Stimulated activated CD8-positive, alpha-beta memory T cell treated with anti-CD3 and anti-CD28 coated beads, Interleukin-15, amount 100 ng/mL, for 48 hours (primary cell): ENCODE results near the gene VRK3.

Experiments used
- DNase-seq, 2 donors: peaks; one replicate each; pipeline ENCODE4 v3.0.0-alpha.2; 2020; ENCODE audit warnings: low read depth in 2 of 2

Gene VRK3

GRCh38 chr19:49930483-49931011, 94.6 kb downstream of the VRK3 start:
- no peak for DNase-seq

GRCh38 chr19:49929611-49930482, 95.3 kb downstream of the VRK3 start:
- DNase-seq: peak; percentile 86

DNA sequence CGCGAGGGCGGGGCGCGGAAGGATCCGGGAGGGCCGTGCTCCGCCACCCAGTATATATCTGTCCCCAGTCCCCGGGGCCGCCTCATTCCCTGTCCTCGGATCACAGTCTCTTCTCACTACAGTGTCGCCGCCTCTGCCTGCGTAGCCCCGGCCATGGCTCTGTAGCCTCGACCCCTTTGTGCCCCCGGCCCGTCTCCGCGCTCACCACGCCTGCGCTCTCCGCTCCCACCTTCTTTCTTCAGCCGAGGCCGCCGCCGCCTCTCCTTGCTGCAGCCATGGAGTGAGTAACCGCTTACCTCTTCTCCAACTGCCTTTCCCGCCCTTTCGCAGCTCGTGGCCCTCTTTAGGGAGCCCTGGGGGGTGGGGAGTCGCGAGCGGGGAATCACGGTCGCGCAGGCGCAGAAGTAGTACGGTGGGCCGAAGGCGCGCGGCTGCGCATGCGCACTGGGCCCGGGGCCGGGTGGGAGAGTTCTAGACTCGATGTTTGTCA, 96.0 kb downstream of the VRK3 start, which contains the start of the genes ATF5 and NUP62:
TSS of gene ATF5 (plus strand) at position 85 of the 490 bp plus-strand sequence. CDS start 1,646 bp downstream, outside the sequence.
TSS of gene NUP62 (minus strand) at position 384 of the 490 bp plus-strand sequence. CDS start 19,697 bp downstream, outside the sequence.
- peak; percentile 87 to 89 for DNase-seq

DNA sequence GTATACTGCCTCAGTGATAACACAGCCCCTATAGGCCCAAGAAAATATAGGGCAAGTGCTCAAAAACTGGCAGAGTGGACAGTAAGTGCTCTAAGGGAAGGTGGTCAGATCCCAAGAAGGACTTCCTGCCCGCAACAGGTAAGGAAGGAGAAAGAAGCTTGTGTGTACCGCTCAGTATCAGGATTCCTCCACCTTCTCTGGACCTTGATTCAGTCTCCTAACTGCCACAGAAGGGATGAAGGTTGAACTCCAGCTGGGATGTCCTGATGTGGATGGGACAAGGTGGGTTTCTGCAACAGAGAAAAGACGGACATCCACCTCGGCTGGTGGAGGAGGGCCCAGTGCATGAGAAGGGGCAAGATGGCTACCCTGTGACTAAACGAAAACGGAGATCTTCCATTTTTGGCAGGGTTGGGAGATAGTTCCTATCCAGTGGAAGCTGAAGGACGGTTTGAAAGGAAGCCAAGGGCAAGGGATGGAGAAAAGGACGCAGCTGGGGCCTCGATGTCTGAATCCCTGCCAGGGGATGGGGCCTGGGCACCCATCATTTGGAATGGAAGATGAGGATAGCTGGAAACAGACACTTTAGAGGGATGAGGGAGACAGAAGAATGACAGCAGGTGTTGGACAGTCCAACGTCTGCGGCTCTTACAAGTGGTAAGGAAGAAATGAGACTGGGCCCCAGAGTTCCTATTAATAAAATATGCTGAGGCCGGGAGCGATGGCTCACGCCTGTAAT, 97.5 kb downstream of the VRK3 start:
- no peak for DNase-seq

DNA sequence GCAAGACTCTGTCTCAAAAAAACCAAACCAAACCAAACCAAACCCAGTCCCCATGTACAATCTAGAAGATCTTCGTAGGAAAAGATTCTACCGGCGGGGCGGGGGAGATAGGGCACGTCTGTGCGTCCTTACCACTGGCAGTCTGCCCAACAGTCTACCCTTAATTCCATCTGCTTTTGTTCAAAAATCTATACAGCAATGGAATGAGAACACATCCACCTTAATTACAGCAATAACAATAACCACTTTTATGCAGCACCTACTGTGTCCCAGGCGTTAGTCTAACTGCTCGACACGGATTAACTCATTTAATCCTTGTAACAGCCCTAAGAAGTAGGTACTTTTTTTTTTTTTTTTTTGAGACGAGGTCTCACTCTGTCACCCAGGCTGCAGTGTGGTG, 98.7 kb downstream of the VRK3 start:
- DNase-seq: no peak
